HCT116 (cell line): ENCODE results near the gene SFRP2. TPM values are rescaled to one million over a fixed set of nuclear protein-coding genes. Genes with fewer than 3 reads are reported as not detected.

Experiments
- ATAC-seq: fragments of 200-7000 bp; cut with Tn5 transposase; 2 replicates; pipeline ENCODE4 v1.9.1; 2020; ENCODE audit warnings: mild to moderate bottlenecking, moderate library complexity
- BruUV-seq: library from RNA; stranded (reverse); fragments of 400-500 nt; replicated peaks from 2 replicates; lab custom pipeline; 2021; lab: Mats Ljungman, UMichigan
- CTCF ChIA-PET: fragments of 300-600 bp; sonication (Branson Sonifier 250); formaldehyde crosslinking; loops from one replicate; lab custom pipeline; 2021; ENCODE audit warnings: antibody characterized with exemption; lab: Charles Lee
- POLR2A ChIA-PET: fragments of 300-600, 350-600 bp; sonication (Branson Sonifier 250); formaldehyde crosslinking; loops from one replicate; lab custom pipeline; 2021; ENCODE audit warnings: antibody characterized with exemption; lab: Charles Lee
- RAD21 ChIA-PET, 2 experiments: fragments of 300-600 bp; sonication (Branson Sonifier 250); formaldehyde crosslinking; loops; one replicate each; lab custom pipeline; 2023; ENCODE audit warnings: low total read pairs in 2 of 2; ENCODE audit not compliant: uncharacterized antibody in 2 of 2, unreplicated experiment in 2 of 2, low non-redundant PET in 1 of 2; lab: Charles Lee
- DNase-seq: peaks from one replicate; pipeline ENCODE4 v3.0.0-alpha.2; 2010; ENCODE audit warnings: low read depth, low spot score
- H2AFZ ChIP-seq: fragments of 200-600 bp; shearing (Covaris generic), sonication (generic); 2 replicates; pipeline ENCODE4 v1.6.1; 2017; ENCODE audit warnings: low read depth, mixed run types, mixed read lengths, antibody characterized with exemption, low read length; ENCODE audit not compliant: poor library complexity, severe bottlenecking
- H3K27ac ChIP-seq: 2 replicates; pipeline ENCODE4 v1.5.1; 2012; ENCODE audit warnings: low read depth, low read length
- H3K27me3 ChIP-seq: fragments of 200-600 bp; sonication (generic); 2 replicates; pipeline ENCODE4 v1.6.1; 2016; ENCODE audit warnings: mixed run types, low read length, mixed read lengths; ENCODE audit not compliant: insufficient read depth
- H3K36me3 ChIP-seq, 2 experiments: fragments of 200-500 bp in 1 of 2; fragments of 200-600 bp in 1 of 2; sonication (Bioruptor generic) in 1 of 2; sonication (generic) in 1 of 2; 2 replicates each; pipeline versions ENCODE4 v1.5.1 to v1.6.1; 2014 to 2016; ENCODE audit warnings: low read length in 2 of 2, inconsistent platforms in 1 of 2, mixed read lengths in 1 of 2, mixed run types in 1 of 2; ENCODE audit not compliant: insufficient read depth in 2 of 2, control insufficient read depth in 1 of 2
- H3K4me1 ChIP-seq, 2 experiments: fragments of 200-600 bp in 1 of 2; sonication (generic) in 1 of 2; 2 replicates each; pipeline versions ENCODE4 v1.5.1 to v1.6.1; 2012 to 2017; ENCODE audit warnings: low read length in 2 of 2, inconsistent platforms in 1 of 2, mild to moderate bottlenecking in 1 of 2, mixed read lengths in 1 of 2, mixed run types in 1 of 2, moderate library complexity in 1 of 2; ENCODE audit not compliant: insufficient read depth in 2 of 2, control insufficient read depth in 1 of 2
- H3K4me2 ChIP-seq: fragments of 200-600 bp; sonication (generic); 2 replicates; pipeline ENCODE4 v1.6.1; 2017; ENCODE audit warnings: mixed run types, low read length, mixed read lengths
- H3K4me3 ChIP-seq, 2 experiments: fragments of 200-600 bp in 1 of 2; sonication (generic) in 1 of 2; replicated peaks in 1 of 2; 2 replicates each; pipeline ENCODE4 v1.5.1; 2011 to 2016; ENCODE audit warnings: low read length in 2 of 2, control low read depth in 1 of 2, low read depth in 1 of 2, mild to moderate bottlenecking in 1 of 2, mixed read lengths in 1 of 2, mixed run types in 1 of 2
- H3K79me2 ChIP-seq: fragments of 200-600 bp; sonication (generic); 2 replicates; pipeline ENCODE4 v1.6.1; 2017; ENCODE audit warnings: mild to moderate bottlenecking, mixed run types, low read length, moderate library complexity, mixed read lengths; ENCODE audit not compliant: insufficient read depth
- H3K9ac ChIP-seq: fragments of 200-600 bp; sonication (generic); 2 replicates; pipeline ENCODE4 v1.6.1; 2016; ENCODE audit warnings: low read length, mixed read lengths
- H3K9me2 ChIP-seq: fragments of 200-600 bp; sonication (generic), shearing (Covaris generic); 2 replicates; pipeline ENCODE4 v1.6.1; 2017; ENCODE audit warnings: mixed run types, mild to moderate bottlenecking, moderate library complexity; ENCODE audit not compliant: insufficient read depth
- H3K9me3 ChIP-seq, 2 experiments: fragments of 200-500 bp in 1 of 2; fragments of 200-600 bp in 1 of 2; sonication (Bioruptor generic) in 1 of 2; sonication (generic) in 1 of 2; 2 replicates each; pipeline ENCODE4 v1.6.1; 2014 to 2017; ENCODE audit warnings: low read length in 2 of 2, mixed read lengths in 2 of 2, inconsistent platforms in 1 of 2, low read depth in 1 of 2, mild to moderate bottlenecking in 1 of 2, mixed run types in 1 of 2, moderate library complexity in 1 of 2; ENCODE audit not compliant: control insufficient read depth in 1 of 2, insufficient read depth in 1 of 2
- H4K20me1 ChIP-seq: fragments of 200-600 bp; sonication (generic), shearing (Covaris generic); 2 replicates; pipeline ENCODE4 v1.6.1; 2017; ENCODE audit warnings: mixed run types, mild to moderate bottlenecking, moderate library complexity; ENCODE audit not compliant: insufficient read depth
- CBX3 ChIP-seq: IDR thresholded peaks from 2 replicates; pipeline ENCODE4 v1.6.1; 2012; ENCODE audit warnings: low read depth
- CEBPB ChIP-seq: IDR thresholded peaks from 2 replicates; pipeline ENCODE4 v1.6.1; 2012; ENCODE audit warnings: low read depth
- CTCF ChIP-seq, 3 experiments: fragments of 200-600 bp in 1 of 3; sonication (generic) in 1 of 3; IDR thresholded peaks in 2 of 3; conservative IDR thresholded peaks in 1 of 3; 2 replicates each; pipeline ENCODE4 v1.5.1; 2012 to 2017; ENCODE audit warnings: low read depth in 2 of 3, low read length in 2 of 3, antibody characterized with exemption in 1 of 3, borderline replicate concordance in 1 of 3, control low read depth in 1 of 3, mild to moderate bottlenecking in 1 of 3, mixed read lengths in 1 of 3, mixed run types in 1 of 3, moderate library complexity in 1 of 3; ENCODE audit not compliant: insufficient read depth in 1 of 3
- EGR1 ChIP-seq: IDR thresholded peaks from 2 replicates; pipeline ENCODE4 v1.6.1; 2012; ENCODE audit warnings: low read depth
- ELF1 ChIP-seq: IDR thresholded peaks from 2 replicates; pipeline ENCODE4 v1.6.1; 2012; ENCODE audit warnings: low read depth, borderline replicate concordance
- EZH2 ChIP-seq: fragments of 200-600 bp; sonication (generic); IDR thresholded peaks from 2 replicates; pipeline ENCODE4 v1.6.1; 2017; ENCODE audit warnings: antibody characterized with exemption, mixed run types
- EZH2phosphoT487 ChIP-seq: fragments of 200-600 bp; IDR thresholded peaks from 2 replicates; pipeline ENCODE4 v1.6.1; 2018; ENCODE audit warnings: antibody characterized with exemption, borderline replicate concordance
- FOSL1 ChIP-seq: IDR thresholded peaks from 2 replicates; pipeline ENCODE4 v1.6.1; 2012; ENCODE audit warnings: low read depth
- POLR2A ChIP-seq: IDR thresholded peaks from 2 replicates; pipeline ENCODE4 v1.7.0; 2011; ENCODE audit warnings: borderline replicate concordance; ENCODE audit not compliant: insufficient read depth, insufficient read length; ENCODE audit errors: extremely low read depth
- POLR2AphosphoS5 ChIP-seq: IDR thresholded peaks from 2 replicates; pipeline ENCODE4 v1.6.1; 2011; ENCODE audit warnings: mild to moderate bottlenecking, low read depth, low read length, moderate library complexity
- RAD21 ChIP-seq: IDR thresholded peaks from 2 replicates; pipeline ENCODE4 v1.6.1; 2012; ENCODE audit warnings: low read depth, mild to moderate bottlenecking
- SIN3A ChIP-seq: IDR thresholded peaks from 2 replicates; pipeline ENCODE4 v1.6.1; 2012; ENCODE audit warnings: low read depth
- SRF ChIP-seq: IDR thresholded peaks from 2 replicates; pipeline ENCODE4 v1.6.1; 2012; ENCODE audit warnings: low read depth
- TCF7L2 ChIP-seq: IDR thresholded peaks from 2 replicates; pipeline ENCODE4 v1.7.0; 2011; ENCODE audit warnings: borderline replicate concordance, inconsistent platforms; ENCODE audit not compliant: insufficient read depth, insufficient read length; ENCODE audit errors: extremely low read depth
- YY1 ChIP-seq: IDR thresholded peaks from 2 replicates; pipeline ENCODE4 v1.6.1; 2011; ENCODE audit warnings: low read length, low read depth, moderate library complexity, mild to moderate bottlenecking; ENCODE audit not compliant: insufficient replicate concordance; ENCODE audit errors: extremely low read depth
- ZNF274 ChIP-seq: fragments of 200-500 bp; sonication (Bioruptor generic); IDR thresholded peaks from 2 replicates; pipeline ENCODE4 v1.6.1; 2014; ENCODE audit warnings: mild to moderate bottlenecking, low read depth, low read length, inconsistent platforms
- intact Hi-C: fragments of 100-400 bp; cut with micrococcal nuclease; formaldehyde crosslinking; loops from 2 replicates; pipeline ENCODE4 v1.10.0; 2022
- total RNA-seq: library from RNA; stranded (reverse); gene quantifications from one replicate; pipeline ENCODE4 v1.2.1, GENCODE V29; 2021; ENCODE audit not compliant: unreplicated experiment

The SFRP2 gene
- total RNA-seq, 1 experiment from 2014 or later = 0.22 TPM

- no peak for DNase-seq
- BruUV-seq = no TSS peak
- Histone ChIP-seq H3K4me3 (no peak overlapping the region), H2AFZ (no peak overlapping the region)
- TF ChIP-seq ZNF274 (no peak), POLR2A (no peak), SIN3A (no peak), CBX3 (no peak), SRF (no peak), YY1 (no peak), CEBPB (no peak), EZH2 (no peak), TCF7L2 (no peak)
- TF ChIP-seq, all 23 proteins: peak for 0
- RAD21 ChIA-PET = no interaction called here
- H3K9ac ChIP-seq = no peak overlapping the region
- H3K4me1 ChIP-seq = no peaks in the 10 kb centered on the region
- no peaks in the 10 kb centered on the region for H3K27me3 ChIP-seq
- no peak overlapping the region for H3K27ac ChIP-seq
- no peak for ATAC-seq
- H3K9me3 ChIP-seq = no peaks in the 10 kb centered on the region
- no peaks in the 10 kb centered on the region for H3K36me3 ChIP-seq
- CTCF ChIA-PET = no interaction called here
- H3K9me2 ChIP-seq = no peaks in the 10 kb centered on the region
- POLR2A ChIA-PET = no interaction called here
- no peak overlapping the region for H3K4me2 ChIP-seq
- H4K20me1 ChIP-seq = no peaks in the 10 kb centered on the region
- H3K79me2 ChIP-seq = no peaks in the 10 kb centered on the region
- intact Hi-C loops = no loop called here
Observed at GRCh38 chr4:153832054-153832453, 43.2 kb upstream of the SFRP2 start.

GRCh38 chr4:153831245-153831644 is 42.4 kb upstream of the SFRP2 start:
- H3K9ac ChIP-seq = no peak overlapping the region
- CTCF ChIA-PET = no interaction called here
- TF ChIP-seq FOSL1 = no peak
- no peak for TF ChIP-seq EZH2phosphoT487
- no peak for TF ChIP-seq ELF1
- TF ChIP-seq RAD21 = no peak
- TF ChIP-seq CBX3 = no peak
- no peak for TF ChIP-seq EGR1
- TF ChIP-seq CTCF (IDR thresholded peaks at IDR 0.05 in 2 of 3, conservative IDR thresholded peaks at IDR 0.05 in 1 of 3; ENCODE audit: borderline replicate concordance in 1 of 3, insufficient read depth in 1 of 3, low read depth in 2 of 3, low read length in 2 of 3) = no peak
- TF ChIP-seq POLR2AphosphoS5 = no peak
- no peak for TF ChIP-seq EZH2
- TF ChIP-seq, all 23 proteins: peak for 0
- H3K27me3 ChIP-seq = no peaks in the 10 kb centered on the region
- no peaks in the 10 kb centered on the region for H4K20me1 ChIP-seq
- DNase-seq (no peak), ATAC-seq (no peak)
- no peaks in the 10 kb centered on the region for H3K36me3 ChIP-seq
- no peak overlapping the region for H3K27ac ChIP-seq
- RAD21 ChIA-PET = no interaction called here
- POLR2A ChIA-PET = no interaction called here
- BruUV-seq = no TSS peak
- H3K4me2 ChIP-seq = no peak overlapping the region
- no peaks in the 10 kb centered on the region for H3K4me1 ChIP-seq
- intact Hi-C loops = no loop called here
- no peaks in the 10 kb centered on the region for H3K9me3 ChIP-seq
- no peak overlapping the region for H3K4me3 ChIP-seq
- H2AFZ ChIP-seq = no peak overlapping the region
- no peaks in the 10 kb centered on the region for H3K9me2 ChIP-seq
- H3K79me2 ChIP-seq = no peaks in the 10 kb centered on the region
